Stimulated activated CD8-positive, alpha-beta memory T cell treated with anti-CD3 and anti-CD28 coated beads, Interleukin-2, amount 100 ng/mL, for 1 hour (primary cell): ENCODE data around the gene UFL1.

ENCODE experiments used
- DNase-seq, 2 donors: peaks; one replicate each; pipeline ENCODE4 v3.0.0-alpha.2; 2020; ENCODE audit warnings: low read depth in 2 of 2

UFL1 gene

DNA sequence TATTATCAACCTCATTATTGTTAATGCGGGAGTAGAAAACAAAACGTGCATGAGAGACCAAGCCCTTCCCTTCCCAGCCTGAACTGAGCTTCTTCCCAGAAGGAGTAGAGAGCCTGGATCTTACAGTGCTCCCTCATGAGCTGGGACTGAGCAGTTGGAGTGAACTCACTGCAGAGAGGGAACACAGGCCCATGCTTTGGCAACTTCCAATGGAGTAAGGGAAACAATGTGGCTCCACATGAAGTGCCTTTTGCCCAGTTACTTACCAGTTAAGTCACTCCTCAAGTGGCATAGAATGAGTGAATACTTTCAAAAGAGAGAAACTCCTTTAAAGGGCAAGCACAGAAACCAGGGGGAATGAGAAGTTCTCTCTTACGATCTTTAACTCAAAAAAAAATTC is 53.8 kb downstream of the UFL1 start:
- DNase-seq = no peak

DNA sequence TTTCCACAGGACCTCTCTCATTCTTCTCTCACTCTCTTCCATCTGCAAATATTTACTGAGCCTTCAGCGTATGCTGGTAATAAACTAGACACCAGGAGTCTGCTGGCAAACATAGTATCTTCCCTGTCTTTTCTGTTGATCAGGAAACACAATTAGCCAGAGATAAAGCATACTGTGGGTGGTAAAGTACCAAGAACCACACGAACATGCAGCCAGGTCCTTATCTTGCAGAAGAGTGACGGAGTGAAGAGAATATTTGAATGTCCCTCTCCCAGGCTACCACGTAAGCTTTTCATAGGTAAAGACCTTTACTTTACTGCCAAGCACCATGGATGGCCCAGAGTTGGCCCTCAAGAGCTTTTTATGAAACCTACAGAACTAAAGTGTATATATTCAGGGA is 54.6 kb downstream of the UFL1 start:
- no peak for DNase-seq

DNA sequence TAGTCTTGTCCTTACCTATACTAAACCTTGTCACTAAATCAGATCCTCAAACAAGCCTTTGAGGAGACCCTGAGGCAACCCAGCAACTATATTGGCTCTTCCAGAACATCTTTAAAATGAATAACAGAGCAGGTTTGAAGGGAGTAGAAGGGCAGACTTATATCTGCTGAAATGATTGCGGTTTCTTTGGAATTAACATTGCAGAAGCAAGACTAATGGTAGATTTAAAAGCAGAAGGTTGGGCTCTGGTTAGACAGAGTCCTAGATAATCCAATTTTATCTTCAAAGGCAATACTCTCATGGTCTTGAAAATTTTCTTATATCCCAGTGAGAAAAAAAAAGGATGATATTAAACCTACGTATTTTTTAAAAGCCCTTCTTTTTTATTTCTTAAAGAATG is 60.4 kb downstream of the UFL1 start:
- no peak for DNase-seq

DNA sequence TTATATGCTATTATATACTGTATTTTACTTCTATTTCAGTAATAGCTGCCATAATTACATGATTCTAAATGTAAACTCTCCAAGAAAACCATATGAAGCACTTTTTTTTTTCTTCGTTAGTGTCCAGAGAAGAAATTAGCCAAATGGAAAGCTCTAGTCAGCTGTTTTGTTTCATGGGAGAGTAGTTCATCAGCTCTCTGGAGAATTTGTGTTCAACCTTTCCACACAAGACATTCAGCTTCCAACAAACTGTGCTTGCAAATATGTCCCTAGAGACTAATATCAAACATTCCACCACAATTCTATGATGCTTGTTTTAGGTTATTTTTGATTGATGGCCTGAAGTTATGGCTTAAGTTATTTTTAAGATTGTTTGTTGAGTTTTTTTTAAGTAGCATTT is 60.8 kb downstream of the UFL1 start:
- DNase-seq = no peak

DNA sequence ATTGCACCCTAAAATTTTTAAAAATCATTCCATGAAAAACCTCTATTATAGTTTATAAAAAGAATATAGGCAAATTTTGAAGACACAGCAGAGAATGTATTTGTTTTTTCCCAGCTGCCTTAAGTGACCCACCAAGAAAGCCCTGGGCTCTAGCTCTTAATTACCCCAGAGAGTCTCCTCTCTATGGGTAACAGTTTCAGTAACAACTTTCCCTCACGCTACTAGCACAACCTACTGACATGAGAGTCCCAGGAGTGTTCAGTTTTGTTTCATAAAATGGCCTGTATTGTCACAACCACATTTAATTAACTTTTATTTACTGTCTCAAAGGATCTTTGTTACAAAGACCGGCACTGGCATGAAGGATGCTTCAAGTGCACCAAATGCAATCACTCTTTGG is 82.8 kb downstream of the UFL1 start:
- no peak for DNase-seq
